ENCODE data around the gene CCDC190.

DNA sequence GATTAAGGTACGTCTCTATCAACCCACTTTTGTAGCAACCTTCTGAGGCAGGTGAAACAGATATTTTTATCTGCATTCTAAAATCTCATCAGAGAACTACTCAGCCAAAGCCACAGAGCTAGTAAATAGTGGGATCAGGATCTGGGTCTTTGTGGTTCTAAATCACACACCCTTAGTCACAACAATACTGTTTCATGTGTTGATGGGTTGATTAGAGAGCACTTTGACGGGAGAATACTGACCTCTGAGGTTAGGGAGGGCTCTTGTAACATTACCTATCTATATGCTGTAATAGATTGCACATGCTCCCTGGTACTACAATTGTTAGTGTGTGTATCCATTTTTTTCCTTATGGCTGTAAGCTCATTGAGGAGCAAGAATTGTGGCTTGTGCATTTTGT is 45.5 kb upstream of the CCDC190 start:
- TF ChIP-seq, protein P1, sequence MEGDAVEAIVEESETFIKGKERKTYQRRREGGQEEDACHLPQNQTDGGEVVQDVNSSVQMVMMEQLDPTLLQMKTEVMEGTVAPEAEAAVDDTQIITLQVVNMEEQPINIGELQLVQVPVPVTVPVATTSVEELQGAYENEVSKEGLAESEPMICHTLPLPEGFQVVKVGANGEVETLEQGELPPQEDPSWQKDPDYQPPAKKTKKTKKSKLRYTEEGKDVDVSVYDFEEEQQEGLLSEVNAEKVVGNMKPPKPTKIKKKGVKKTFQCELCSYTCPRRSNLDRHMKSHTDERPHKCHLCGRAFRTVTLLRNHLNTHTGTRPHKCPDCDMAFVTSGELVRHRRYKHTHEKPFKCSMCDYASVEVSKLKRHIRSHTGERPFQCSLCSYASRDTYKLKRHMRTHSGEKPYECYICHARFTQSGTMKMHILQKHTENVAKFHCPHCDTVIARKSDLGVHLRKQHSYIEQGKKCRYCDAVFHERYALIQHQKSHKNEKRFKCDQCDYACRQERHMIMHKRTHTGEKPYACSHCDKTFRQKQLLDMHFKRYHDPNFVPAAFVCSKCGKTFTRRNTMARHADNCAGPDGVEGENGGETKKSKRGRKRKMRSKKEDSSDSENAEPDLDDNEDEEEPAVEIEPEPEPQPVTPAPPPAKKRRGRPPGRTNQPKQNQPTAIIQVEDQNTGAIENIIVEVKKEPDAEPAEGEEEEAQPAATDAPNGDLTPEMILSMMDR (IDR thresholded peaks at IDR 0.05), result no peak
- TF ChIP-seq POLR2A (IDR thresholded peaks at IDR 0.05), result no peak
